Muscle layer of colon (tissue), 2 donors: ENCODE measurements around the gene FBXW5.

ENCODE experiments used
- H3K27ac ChIP-seq: one replicate; pipeline ENCODE4 v1.7.0; 2013; ENCODE audit warnings: low read depth, mild to moderate bottlenecking, low read length, moderate library complexity
- H3K27me3 ChIP-seq, 2 donors: one replicate each; pipeline ENCODE4 v1.7.0; 2013; ENCODE audit warnings: low read length in 2 of 2, mild to moderate bottlenecking in 2 of 2; ENCODE audit not compliant: insufficient read depth in 2 of 2, control insufficient read depth in 1 of 2
- H3K36me3 ChIP-seq: one replicate; pipeline ENCODE4 v1.7.0; 2013; ENCODE audit warnings: mild to moderate bottlenecking, low read length; ENCODE audit not compliant: insufficient read depth
- H3K4me1 ChIP-seq: one replicate; pipeline ENCODE4 v1.7.0; 2013; ENCODE audit warnings: mild to moderate bottlenecking, low read length; ENCODE audit not compliant: insufficient read depth
- H3K4me3 ChIP-seq, 2 donors: one replicate each; pipeline ENCODE4 v1.7.0; 2013; ENCODE audit warnings: low read length in 2 of 2, low read depth in 1 of 2, mild to moderate bottlenecking in 1 of 2, moderate library complexity in 1 of 2
- H3K9ac ChIP-seq: one replicate; pipeline ENCODE4 v1.7.0; 2013; ENCODE audit warnings: low read length
- H3K9me3 ChIP-seq: one replicate; pipeline ENCODE4 v1.7.0; 2013; ENCODE audit warnings: mild to moderate bottlenecking, low read length
- donor health status: abdominal sarcoma.
- donor health status: Adenocarcinoma of cecum.

The FBXW5 gene

GRCh38 chr9:136950656-136951276 is 6.2 kb upstream of the FBXW5 start:
- Histone ChIP-seq H3K27me3 (no peaks in the 10 kb centered on the region), H3K9ac (peak overlapping the region; percentile 24), H3K36me3 (no peaks in the 10 kb centered on the region), H3K4me1 (no peaks in the 10 kb centered on the region), H3K9me3 (no peaks in the 10 kb centered on the region), H3K4me3 (peak overlapping the region; percentile 38 to 75), H3K27ac (peak overlapping the region; percentile 36)

- Histone ChIP-seq H3K9ac (peak overlapping the region; percentile 24), H3K4me3 (peak overlapping the region; percentile 38 to 75), H3K27me3 (no peaks in the 10 kb centered on the region), H3K9me3 (no peaks in the 10 kb centered on the region), H3K27ac (peak overlapping the region; percentile 58), H3K4me1 (peaks cover under 1% of the 10 kb centered on the region), H3K36me3 (no peaks in the 10 kb centered on the region)
These were observed 5.5 kb upstream of the FBXW5 start for GRCh38 chr9:136949817-136950655.

- Histone ChIP-seq H3K9me3 (no peaks in the 10 kb centered on the region), H3K36me3 (no peaks in the 10 kb centered on the region), H3K27me3 (no peaks in the 10 kb centered on the region), H3K27ac (peak overlapping the region; percentile 58), H3K4me1 (peaks cover 3% of the 10 kb centered on the region), H3K4me3 (peak overlapping the region; percentile 38 to 75), H3K9ac (no peak overlapping the region)
These were observed 4.8 kb upstream of the FBXW5 start for GRCh38 chr9:136949239-136949816.

GRCh38 chr9:136947955-136948510 is 3.5 kb upstream of the FBXW5 start:
- H3K9me3 ChIP-seq: no peaks in the 10 kb centered on the region
- H3K4me1 ChIP-seq: peaks cover 8% of the 10 kb centered on the region
- no peak overlapping the region for H3K9ac ChIP-seq
- H3K4me3 ChIP-seq: no peak overlapping the region
- peaks cover 1% of the 10 kb centered on the region for H3K36me3 ChIP-seq
- H3K27ac ChIP-seq: no peak overlapping the region
- H3K27me3 ChIP-seq: no peaks in the 10 kb centered on the region

GRCh38 chr9:136947028-136947891 is 2.7 kb upstream of the FBXW5 start:
- no peak overlapping the region for H3K27ac ChIP-seq
- no peak overlapping the region for H3K9ac ChIP-seq
- H3K27me3 ChIP-seq: no peaks in the 10 kb centered on the region
- peaks cover 9% of the 10 kb centered on the region for H3K36me3 ChIP-seq
- H3K4me3 ChIP-seq: no peak overlapping the region
- H3K9me3 ChIP-seq: no peaks in the 10 kb centered on the region
- peaks cover 12% of the 10 kb centered on the region for H3K4me1 ChIP-seq

- Histone ChIP-seq H3K9me3 (no peaks in the 10 kb centered on the region), H3K4me3 (no peak overlapping the region), H3K36me3 (peaks cover 17% of the 10 kb centered on the region), H3K27me3 (no peaks in the 10 kb centered on the region), H3K4me1 (peaks cover 12% of the 10 kb centered on the region), H3K27ac (no peak overlapping the region), H3K9ac (no peak overlapping the region)
These were observed 1.9 kb upstream of the FBXW5 start for GRCh38 chr9:136946228-136947027.

GRCh38 chr9:136945333-136946227 is 1.0 kb upstream of the FBXW5 start:
- no peaks in the 10 kb centered on the region for H3K9me3 ChIP-seq
- H3K27me3 ChIP-seq: no peaks in the 10 kb centered on the region
- peaks cover 24% of the 10 kb centered on the region for H3K36me3 ChIP-seq
- H3K4me1 ChIP-seq: peaks cover 12% of the 10 kb centered on the region
- H3K27ac ChIP-seq: no peak overlapping the region
- no peak overlapping the region for H3K4me3 ChIP-seq
- no peak overlapping the region for H3K9ac ChIP-seq

- H3K27me3 ChIP-seq: no peaks in the 10 kb centered on the region
- no peaks in the 10 kb centered on the region for H3K9me3 ChIP-seq
- H3K4me3 ChIP-seq: peak overlapping the region; percentile 75 to 76
- H3K27ac ChIP-seq: peak overlapping the region; percentile 70
- H3K36me3 ChIP-seq: peaks cover 32% of the 10 kb centered on the region
- H3K9ac ChIP-seq: no peak overlapping the region
- peaks cover 12% of the 10 kb centered on the region for H3K4me1 ChIP-seq
These were observed 373 bp downstream of the FBXW5 start for GRCh38 chr9:136944212-136944518.

- peaks cover 32% of the 10 kb centered on the region for H3K36me3 ChIP-seq
- H3K27me3 ChIP-seq: no peaks in the 10 kb centered on the region
- H3K4me3 ChIP-seq: peak overlapping the region; percentile 75 to 76
- no peaks in the 10 kb centered on the region for H3K9me3 ChIP-seq
- peaks cover 12% of the 10 kb centered on the region for H3K4me1 ChIP-seq
- no peak overlapping the region for H3K9ac ChIP-seq
- peak overlapping the region; percentile 70 for H3K27ac ChIP-seq
These were observed 987 bp downstream of the FBXW5 start for GRCh38 chr9:136943291-136944211.
